Non-pigmented ciliary epithelial cell (primary cell): ENCODE data around the gene PTPRM.
"Not testable (repeated sequence)": the region's sequence is repeated elsewhere in the genome, so short reads cannot be mapped to it uniquely, and the experiment has no call there.

Experiments used
- DNase-seq: peaks from one replicate; pipeline ENCODE4 v3.0.0-alpha.2; 2010; ENCODE audit warnings: low read depth

PTPRM gene

DNA sequence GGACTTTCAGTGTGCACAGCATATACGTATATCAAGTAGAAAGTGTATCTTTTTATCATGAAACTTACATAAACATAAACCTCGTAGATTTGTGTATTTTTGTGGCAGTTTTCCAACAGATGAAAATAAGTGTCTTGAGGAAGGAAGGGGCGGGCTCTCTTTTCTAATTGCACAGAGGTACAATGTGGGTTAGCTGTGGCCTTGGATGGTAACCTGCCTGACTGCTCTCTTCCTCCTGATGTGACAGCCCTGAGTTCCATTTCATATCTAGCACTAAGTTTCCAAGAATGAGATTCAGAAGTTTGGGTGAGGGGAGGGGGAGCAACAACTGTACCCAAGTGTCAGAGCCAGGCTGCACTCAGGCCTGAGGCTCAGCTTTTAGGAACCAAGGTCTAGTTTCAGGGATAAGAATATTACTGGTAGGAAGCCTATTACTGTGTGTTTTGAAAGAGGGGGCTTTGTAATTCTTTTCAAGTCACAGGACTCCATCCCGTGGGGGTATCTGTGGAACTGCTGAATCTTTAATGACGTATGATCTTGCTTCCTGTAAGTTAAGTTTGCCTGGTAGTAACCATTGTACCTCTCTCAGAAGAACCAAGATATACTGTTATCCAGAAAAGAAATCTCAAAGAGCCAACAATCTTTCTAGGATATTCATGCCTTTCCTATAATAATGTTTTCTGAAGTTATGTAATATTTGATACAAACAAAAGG, 483.7 kb downstream of the PTPRM start:
- DNase-seq, result no peak

DNA sequence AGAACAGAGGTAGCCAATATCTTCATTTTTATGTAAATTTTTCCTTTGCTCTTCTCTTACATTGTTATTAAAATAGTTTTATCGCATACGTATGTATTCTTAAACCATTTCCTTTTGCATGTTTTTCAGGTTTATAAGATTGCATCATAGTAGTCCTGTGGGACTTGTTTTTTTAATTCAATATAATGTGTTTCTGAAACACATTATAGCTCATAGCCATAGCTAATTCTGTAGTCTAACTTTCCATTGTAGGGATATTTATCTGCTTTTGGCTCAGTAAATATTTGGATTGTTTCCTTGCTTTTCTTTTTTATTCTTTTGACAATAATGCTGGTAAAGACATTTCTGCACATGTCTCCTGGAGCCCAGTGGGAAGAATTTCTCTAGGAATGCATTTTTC, 484.3 kb downstream of the PTPRM start:
- no peak for DNase-seq

DNA sequence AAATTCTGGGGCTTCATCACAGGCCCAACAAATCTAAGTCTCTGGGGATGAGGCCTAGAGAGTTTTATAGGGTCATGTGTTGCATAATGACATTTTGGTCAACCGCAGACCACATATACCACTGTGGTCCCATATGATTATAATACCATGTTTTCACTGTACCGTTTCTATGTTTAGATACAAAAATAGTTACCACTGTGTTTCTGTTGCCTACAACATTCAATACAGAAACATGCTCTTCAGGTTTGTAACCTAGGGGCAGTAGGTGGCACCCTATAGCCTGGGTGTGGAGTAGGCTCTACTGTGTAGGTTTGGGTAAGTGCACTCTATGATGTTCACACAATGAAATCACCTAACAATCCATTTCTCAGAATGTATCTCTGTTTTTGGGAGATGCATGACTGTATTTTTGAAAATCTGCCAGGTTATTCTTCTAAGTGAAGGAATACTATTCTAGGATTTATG, 485.2 kb downstream of the PTPRM start:
- no peak for DNase-seq

DNA sequence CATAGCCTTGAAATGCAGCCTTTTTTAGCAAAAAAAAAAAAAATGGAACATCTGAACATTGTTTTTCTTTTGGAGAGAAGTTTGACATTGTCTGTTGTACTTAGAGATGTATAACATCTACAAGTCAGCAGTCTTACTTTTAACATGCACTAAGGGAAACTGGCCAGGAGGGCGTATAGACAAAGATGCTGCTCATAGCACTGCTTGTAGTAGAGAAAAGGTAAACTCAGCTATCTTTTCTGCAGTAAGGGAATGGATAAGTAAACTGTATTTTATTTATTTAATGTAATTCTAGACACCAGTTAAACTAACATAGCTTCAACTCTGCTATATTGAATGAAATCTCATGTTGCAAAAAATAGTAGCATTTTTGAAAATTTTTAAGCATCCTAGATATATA, 489.6 kb downstream of the PTPRM start:
- no peak for DNase-seq

DNA sequence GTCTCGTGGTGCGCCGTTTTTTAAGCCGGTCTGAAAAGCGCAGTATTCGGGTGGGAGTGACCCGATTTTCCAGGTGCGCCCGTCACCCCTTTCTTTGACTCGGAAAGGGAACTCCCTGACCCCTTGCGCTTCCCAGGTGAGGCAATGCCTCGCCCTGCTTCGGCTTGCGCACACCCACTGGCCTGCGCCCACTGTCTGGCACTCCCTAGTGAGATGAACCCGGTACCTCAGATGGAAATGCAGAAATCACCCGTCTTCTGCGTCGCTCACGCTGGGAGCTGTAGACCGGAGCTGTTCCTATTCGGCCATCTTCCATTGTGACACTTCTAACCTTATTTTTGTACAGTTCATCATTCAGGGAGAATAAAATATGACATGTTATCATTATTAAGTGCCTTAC, 496.0 kb downstream of the PTPRM start:
- DNase-seq, result not testable (repeated sequence)

DNA sequence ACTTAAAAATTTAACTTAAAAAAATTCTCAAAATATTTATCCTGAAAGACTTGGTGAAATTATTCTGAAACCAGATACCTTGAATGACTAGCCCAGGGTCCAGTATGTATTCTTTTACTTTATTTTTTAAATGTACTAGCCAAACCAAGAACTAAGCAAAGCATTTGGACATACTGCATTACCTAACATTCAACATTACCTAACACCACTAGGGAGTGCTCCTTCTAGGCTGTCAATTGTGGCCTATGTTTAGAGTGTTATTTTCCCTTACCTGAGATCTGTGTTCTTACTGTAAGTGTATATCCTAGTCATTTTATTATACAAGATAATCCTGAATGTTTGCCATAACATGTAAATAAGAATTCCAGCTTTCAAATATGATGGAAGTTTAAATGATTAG, 496.6 kb downstream of the PTPRM start:
- no peak for DNase-seq

DNA sequence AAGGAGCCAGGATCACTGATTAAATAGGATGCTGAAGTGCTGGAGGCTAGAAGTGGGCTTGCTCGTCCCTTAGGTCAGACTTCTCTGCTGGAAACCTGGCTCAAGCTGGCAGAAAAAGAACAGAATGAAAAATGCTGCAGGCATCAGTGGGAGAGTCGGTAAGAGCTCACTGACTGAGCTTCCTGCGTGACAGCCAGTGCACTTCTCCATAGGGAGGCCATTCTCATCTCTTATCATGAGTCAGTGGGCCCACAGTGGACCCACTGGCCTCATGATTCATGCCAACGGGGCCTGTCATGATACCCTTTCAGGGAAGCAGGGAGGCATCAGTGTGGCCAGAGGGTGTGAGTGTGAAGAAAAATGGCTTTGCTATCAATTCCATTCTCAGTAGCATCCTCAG, 498.2 kb downstream of the PTPRM start:
- no peak for DNase-seq

DNA sequence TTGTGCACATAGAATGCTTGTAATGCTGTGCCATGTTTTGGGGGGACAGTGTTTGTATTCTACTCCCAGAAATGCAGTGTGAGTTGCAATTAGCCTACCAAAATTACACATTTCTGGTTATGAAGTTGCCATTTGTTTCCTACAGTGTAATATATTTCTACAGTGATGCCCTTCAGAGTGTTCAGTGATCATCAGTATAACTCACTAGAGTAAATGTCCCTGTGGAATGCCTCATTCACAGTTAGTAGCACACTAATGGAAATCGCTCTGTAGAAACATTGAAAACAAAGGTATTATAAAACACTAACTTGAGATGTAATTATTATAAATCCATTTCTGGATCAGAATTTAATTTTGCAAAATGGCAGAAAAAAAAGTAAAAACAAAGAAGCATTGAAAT, 498.7 kb downstream of the PTPRM start:
- no peak for DNase-seq

DNA sequence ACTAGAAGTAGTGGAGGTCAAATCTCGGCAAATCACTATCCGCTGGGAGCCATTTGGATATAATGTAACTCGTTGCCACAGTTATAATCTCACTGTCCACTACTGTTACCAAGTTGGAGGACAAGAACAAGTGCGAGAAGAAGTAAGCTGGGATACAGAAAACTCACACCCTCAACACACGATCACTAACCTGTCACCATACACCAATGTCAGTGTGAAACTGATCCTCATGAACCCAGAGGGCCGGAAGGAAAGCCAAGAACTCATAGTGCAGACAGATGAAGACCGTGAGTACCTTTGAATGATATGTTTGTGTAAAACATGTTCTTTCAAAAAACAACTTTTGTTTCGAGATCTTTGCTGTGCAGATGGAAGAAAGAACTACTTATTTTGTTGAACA, 502.6 kb downstream of the PTPRM start:
- DNase-seq, result no peak

DNA sequence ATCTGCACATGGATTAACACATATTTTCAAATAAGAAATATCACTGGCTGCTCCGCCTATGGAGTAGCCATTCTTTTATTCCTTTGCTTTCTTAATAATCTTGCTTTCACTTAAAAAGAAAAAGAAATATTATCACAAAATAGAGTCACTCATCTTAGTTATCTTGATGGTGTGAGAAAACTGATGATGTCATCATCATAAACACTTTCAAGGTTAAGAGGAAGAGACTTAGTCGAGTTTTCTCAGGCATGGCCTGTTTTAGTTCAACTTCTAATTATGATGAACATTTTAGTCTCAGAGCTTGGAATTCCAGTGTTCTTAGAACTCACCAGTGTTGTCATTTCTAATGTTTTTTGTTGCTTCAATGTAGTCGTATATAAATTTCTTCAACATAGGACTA, 506.1 kb downstream of the PTPRM start:
- no peak for DNase-seq

DNA sequence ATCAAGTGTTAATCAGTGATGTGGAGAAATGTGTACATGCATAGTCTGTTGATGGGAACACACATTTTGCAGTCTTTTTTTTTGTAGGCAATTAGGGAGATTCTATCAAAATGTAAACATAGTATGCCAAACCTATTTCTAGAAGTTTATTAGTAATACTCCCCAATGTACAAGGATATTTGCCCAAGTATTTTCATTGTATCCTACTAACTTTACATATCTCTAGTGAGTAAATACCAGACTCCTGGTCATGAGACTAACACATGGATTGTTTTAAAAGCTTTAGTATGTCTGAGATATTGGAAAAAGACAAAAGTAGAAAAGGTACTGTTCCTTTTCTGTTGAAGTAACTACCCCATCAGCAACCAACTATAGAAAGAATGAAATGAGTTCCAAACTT, 513.0 kb downstream of the PTPRM start:
- DNase-seq, result no peak

DNA sequence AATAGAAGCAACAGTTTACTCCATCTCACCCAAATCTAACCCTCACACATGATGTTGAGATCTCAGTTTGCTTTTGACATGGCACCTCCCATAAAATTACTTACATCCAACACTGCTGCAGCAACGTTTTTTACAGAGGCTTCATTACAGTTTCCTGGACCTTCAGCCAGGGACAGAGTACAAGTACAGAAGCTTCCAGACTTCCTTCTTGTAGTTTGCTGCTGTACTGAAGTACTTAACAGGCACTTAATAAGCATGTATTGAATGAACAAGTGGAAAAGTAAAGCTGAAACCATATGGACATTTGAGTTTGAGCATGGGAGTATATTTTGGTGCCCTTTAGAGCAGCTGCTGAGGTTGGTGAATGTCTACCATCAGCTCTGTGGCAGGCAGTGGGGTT, 514.2 kb downstream of the PTPRM start:
- no peak for DNase-seq

DNA sequence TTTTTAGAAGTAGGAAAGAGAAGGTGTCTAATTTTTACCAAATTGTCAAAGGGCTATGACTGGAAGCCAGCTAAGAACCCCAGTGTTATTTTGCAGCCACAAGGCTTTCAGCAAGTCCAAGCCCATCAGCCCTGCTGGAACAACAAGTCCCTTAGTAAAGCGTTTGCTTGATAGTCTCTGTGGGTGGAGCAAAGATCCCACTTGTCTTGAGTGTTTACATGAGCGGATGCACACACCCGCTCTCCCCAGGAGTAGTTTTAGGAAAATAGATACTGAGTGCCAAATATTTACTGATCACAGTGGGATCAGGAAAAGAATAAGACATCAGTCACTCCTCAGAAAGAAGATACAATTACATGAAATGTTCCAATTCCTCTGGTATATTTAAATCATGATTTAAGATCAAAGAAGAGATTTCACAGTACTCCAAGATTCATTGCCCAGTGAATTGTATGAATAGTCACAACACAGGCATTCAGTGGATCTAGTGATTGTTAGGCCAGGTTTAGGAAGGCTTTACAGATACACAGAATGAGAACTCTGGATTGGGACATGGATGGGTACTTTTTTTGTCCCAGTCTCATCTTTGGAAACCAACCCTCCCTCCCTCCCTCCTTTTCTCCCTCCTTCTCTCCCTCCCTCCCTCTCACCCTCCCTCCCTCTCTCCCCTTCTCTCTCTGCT, 514.9 kb downstream of the PTPRM start:
- DNase-seq, result no peak

DNA sequence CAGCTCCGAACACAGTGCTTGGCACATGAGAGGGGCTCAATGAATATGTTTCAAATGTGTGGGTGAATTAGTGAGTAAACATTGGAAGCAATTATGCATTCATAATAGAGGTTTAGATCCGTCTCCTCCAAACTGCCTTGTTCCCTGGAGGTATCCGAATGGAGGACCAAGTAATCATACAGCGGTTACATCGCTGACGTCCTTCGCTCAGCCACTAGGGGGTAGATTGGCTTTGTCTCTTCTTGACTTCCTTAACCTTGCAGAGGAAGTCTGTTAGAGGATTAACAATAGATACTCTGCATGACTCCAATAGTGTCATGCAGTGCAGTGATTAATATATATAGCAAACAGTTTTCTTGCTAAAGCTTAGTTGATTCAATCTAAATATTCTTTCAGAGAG, 517.0 kb downstream of the PTPRM start:
- DNase-seq, result no peak

DNA sequence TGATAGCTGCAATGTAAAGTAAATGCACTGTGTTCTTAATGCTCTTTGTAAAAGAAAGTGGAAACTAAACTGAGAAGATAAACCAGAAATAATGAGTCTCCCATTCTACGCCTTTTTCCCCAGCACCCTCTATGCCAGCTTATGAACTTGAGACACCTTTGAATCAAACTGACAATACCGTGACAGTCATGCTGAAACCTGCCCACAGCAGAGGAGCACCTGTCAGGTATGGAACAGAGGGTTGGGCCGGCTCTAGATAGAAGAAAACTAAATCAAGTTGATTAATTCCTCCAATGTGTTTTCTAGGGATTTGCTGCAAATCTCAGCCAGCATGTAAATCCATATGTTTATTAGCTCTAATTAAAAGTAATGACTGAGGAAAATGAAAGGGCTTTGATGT, 521.5 kb downstream of the PTPRM start:
- DNase-seq, result no peak

DNA sequence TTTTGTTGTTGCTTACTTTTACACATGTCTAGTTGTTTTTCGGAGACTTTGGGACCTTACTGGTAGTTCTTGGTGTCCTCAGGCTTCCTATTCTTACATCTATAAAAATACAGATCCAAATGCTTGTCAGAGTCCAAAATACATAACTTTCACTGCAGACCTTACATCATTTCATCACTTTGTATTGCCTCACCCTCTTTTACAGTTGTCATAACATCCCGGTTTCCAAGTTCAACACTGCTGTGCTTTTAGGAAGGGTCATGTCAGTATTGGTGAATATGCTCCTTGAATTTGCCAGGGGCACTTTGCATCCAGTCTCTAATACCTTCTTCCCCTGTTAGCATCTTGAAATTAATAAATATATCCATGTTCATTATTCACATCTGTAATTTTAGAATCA, 523.9 kb downstream of the PTPRM start:
- no peak for DNase-seq

DNA sequence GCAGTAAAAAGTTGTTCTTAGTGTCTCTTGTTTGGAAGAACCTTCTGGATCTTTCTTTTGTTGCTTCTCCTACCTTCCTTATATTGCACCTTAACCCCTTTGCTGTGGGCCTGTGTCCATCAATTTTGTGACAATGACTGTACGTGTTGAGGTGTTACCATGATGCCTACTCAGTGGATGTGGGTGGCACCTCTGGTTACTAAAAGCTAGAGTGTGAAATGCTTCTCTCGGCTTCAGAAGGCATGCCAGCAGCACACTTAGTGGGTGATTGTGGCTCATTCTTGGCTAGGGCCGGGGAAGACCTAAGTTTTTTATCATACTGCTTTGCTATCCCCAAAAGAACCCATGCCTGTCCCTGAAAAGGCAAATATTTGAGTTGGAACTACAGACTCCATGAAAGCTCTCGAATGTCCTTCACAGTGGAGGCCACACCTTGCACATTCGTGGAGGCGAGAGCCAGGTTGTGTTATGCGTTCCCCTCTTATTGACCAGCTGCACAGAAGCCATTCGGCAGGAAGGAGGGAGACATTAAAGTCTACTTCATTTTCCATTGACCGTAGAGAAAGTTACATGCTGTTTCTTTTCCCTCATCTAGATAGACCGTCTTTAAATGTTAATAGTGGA, 528.9 kb downstream of the PTPRM start:
- no peak for DNase-seq

DNA sequence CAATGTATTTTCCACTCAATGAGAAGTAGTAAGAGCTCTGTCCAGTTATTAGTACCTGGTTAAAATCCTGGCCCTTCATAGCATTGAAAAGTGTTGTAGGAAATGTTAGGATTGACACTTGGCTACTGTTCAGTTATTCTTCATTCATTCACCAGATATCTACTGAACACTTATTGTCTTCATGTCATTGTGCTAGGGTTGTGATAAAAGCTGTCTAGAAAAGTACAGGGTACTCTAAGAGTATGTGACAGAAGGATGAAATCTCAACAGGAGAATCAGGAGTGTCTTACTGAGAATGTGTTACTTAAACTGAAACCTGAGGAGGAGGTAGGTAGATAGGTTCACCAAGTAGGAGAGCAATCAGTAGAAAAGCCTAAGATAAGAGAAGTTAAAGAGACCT, 530.3 kb downstream of the PTPRM start:
- no peak for DNase-seq

DNA sequence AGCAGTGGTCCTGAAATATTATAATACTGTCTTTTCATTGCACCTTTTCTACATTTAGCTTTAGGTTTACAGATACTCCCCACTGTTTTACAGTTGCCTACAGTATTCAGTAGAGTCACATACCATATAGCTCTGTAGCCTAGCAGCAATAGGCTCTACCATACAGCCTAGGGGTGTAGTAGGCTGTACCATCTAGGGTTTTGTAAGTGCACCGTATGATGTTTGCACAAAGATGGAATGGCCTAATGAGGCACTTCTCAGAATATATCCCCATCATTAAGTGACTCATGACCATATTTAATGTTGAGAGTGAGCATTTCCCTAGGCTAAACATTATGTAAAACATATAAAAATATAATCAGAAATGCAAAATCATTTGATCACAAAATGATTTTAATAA, 530.8 kb downstream of the PTPRM start:
- no peak for DNase-seq

DNA sequence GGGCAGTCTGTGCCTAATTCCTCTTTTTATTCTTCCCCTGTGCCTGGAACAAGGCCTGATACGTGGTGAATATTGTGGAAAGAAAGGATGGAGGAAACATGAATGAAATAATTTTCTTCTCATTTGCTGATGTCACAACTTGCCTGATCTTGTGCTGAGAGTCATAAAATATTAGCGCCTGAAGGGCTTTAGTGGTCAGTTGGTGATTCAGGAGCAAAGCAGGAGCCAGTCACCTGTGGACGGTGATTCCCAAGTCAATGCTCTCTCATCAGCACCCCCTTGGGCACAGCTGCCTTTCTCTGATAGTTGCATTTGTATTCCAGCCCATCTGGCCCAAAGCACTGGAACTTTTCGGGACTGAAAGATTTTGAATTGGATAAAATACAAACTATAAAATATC, 539.5 kb downstream of the PTPRM start:
- DNase-seq, result no peak

DNA sequence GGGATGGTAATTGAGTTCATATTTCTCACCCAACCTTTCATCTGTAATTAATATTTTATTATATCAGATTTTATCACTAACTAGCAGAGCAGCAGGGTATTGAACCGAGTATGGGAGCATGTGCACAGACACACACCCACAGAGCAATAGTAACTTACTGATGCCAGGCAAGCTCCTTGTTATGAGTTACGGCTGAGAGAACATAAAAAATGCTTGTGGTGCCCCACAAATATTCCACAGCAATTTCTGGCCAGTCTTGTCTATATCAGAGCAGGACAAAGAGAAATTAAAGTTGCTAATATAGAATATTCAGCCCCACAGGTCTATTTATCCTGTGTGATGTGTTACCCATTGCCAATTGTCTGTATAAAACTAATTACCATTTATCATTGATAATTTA, 540.3 kb downstream of the PTPRM start:
- no peak for DNase-seq

DNA sequence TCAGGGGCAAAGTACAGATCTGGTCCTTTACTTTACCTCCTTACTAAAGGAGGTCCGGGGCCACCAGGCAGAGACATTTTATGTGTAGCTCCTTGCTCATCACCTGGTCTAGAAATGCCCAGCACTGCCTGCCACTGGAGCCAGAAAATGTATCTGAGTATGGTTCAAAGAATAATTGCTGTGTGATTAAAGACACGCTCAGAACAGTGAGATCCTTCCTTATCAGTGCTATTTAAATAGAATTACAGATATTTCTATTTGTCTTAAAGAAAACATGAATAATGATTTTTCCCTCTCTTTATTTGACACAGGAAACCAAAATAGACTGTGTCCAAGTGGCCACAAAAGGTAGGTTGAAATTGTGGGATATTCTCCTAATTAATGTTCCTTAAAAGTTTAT, 547.4 kb downstream of the PTPRM start:
- DNase-seq, result no peak

DNA sequence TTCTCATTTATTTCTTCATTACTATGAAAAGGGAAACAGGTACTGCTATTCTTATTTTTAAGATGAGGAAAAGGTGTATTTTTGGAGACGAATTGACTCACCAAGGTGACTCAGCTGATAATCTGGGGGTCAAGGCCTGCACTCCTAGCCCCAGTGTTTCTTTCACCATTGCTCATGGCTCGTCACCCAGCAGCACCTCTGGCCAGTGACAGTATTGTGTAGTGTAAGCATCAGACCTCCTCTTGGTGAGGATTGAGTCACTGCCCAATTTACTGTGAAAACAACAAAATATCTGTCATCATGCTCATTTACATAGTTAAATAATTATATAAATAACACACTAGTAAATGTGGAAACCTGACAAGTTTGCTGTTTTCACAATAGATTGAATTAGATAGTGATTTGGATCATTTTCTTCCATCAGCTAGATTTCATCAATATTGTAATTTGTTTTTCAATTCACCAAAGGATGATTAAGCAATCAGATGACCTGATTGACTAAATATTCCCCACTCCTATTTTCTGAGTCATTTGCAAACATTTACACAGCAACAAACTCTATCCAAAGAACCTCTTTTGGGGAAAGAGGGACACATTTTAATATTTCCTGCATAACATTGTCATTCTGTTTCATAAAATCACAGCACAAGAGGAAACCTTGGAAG, 549.4 kb downstream of the PTPRM start:
- DNase-seq, result no peak
